HFFc6 (cell line): ENCODE measurements around the gene TBC1D1. TPM values are rescaled to one million over a fixed set of nuclear protein-coding genes. Genes with fewer than 3 reads are reported as not detected.

Experiments used
- DNase-seq: peaks from one replicate; pipeline ENCODE4 v3.0.0-alpha.2; 2018
- H3K27ac Mint-ChIP-seq: 2 replicates; pipeline ENCODE4 v1.8.0; 2020; ENCODE audit warnings: mild to moderate bottlenecking, mixed read lengths
- H3K27me3 Mint-ChIP-seq: 2 replicates; pipeline ENCODE4 v1.8.0; 2021; ENCODE audit warnings: mild to moderate bottlenecking, moderate library complexity, mixed read lengths; ENCODE audit not compliant: insufficient read depth
- H3K36me3 Mint-ChIP-seq: 2 replicates; pipeline ENCODE4 v1.8.0; 2021; ENCODE audit warnings: low read depth, mixed read lengths
- H3K4me1 Mint-ChIP-seq: 2 replicates; pipeline ENCODE4 v1.8.0; 2020; ENCODE audit warnings: low read depth, mixed read lengths
- H3K4me3 Mint-ChIP-seq: 2 replicates; pipeline ENCODE4 v1.8.0; 2020; ENCODE audit warnings: mild to moderate bottlenecking, moderate library complexity, mixed read lengths
- H3K9me3 Mint-ChIP-seq: 2 replicates; pipeline ENCODE4 v1.8.0; 2020; ENCODE audit warnings: mild to moderate bottlenecking, mixed read lengths
- CTCF ChIP-seq: fragments of 200-600 bp; sonication (generic); IDR thresholded peaks from 2 replicates; pipeline ENCODE4 v1.5.0; 2021; ENCODE audit warnings: antibody characterized with exemption, mild to moderate bottlenecking
- total RNA-seq, 6 experiments: library from RNA; stranded (reverse); fragmentation: NEBNext Ultra II Directional; extraction: Animal tissue kit (Norgen Biotek cat#: 25700); gene quantifications; 2 replicates in 1 of 6; 3 replicates in 5 of 6; pipeline ENCODE4 v1.2.3, GENCODE V29; 2021

The TBC1D1 gene
- total RNA-seq, 6 experiments from 2014 or later, result 78.5 to 126 (median 112) TPM

- Mint-ChIP-seq H3K4me3 (no peak overlapping the region), H3K9me3 (no peaks in the 10 kb centered on the region), H3K36me3 (peaks cover 16% of the 10 kb centered on the region), H3K4me1 (no peaks in the 10 kb centered on the region), H3K27me3 (no peaks in the 10 kb centered on the region), H3K27ac (no peak overlapping the region)
- no peak for DNase-seq
- TF ChIP-seq CTCF, result no peak
Observed at GRCh38 chr4:38049545-38050170, 158.8 kb downstream of the TBC1D1 start.

- Mint-ChIP-seq H3K36me3 (peaks cover 19% of the 10 kb centered on the region), H3K4me3 (no peak overlapping the region), H3K9me3 (no peaks in the 10 kb centered on the region), H3K27ac (peak overlapping the region; percentile 2; the same call in 1 of the 2 replicates), H3K4me1 (no peaks in the 10 kb centered on the region), H3K27me3 (no peaks in the 10 kb centered on the region)
- DNase-seq, result no peak
- no peak for TF ChIP-seq CTCF
Observed at GRCh38 chr4:38050560-38051350, 159.9 kb downstream of the TBC1D1 start.

GRCh38 chr4:38055566-38055965, 164.7 kb downstream of the TBC1D1 start:
- no peak for DNase-seq
- Mint-ChIP-seq H3K9me3 (no peaks in the 10 kb centered on the region), H3K4me3 (no peak overlapping the region), H3K4me1 (peaks cover 12% of the 10 kb centered on the region), H3K27me3 (no peaks in the 10 kb centered on the region), H3K36me3 (peaks cover 24% of the 10 kb centered on the region), H3K27ac (no peak overlapping the region)
- TF ChIP-seq CTCF, result 0 out of 2 replicates have a peak, but pooled peaks have one; percentile 14

GRCh38 chr4:38056011-38056685, 165.3 kb downstream of the TBC1D1 start:
- peaks cover 29% of the 10 kb centered on the region for H3K36me3 Mint-ChIP-seq

More at GRCh38 chr4:38056011-38056685, 165.3 kb downstream of the TBC1D1 start:
- H3K27ac Mint-ChIP-seq, result no peak overlapping the region
- peaks cover 17% of the 10 kb centered on the region for H3K4me1 Mint-ChIP-seq
- no peak for DNase-seq
- no peak overlapping the region for H3K4me3 Mint-ChIP-seq
- no peaks in the 10 kb centered on the region for H3K9me3 Mint-ChIP-seq
- H3K27me3 Mint-ChIP-seq, result no peaks in the 10 kb centered on the region
- no peak for TF ChIP-seq CTCF
